ENCODE data around the gene APBA2.

The APBA2 gene

GRCh38 chr15:28922707-28923012 lies 36.9 kb downstream of the APBA2 start:
- Histone ChIP-seq H3K79me2 (ENCODE audit: insufficient read depth, low read length) (no peaks in the 10 kb centered on the region), H3K9ac (ENCODE audit: low read length) (no peak overlapping the region), H3K4me2 (ENCODE audit: low read length) (no peak overlapping the region)

GRCh38 chr15:28923726-28924280 lies 38.0 kb downstream of the APBA2 start:
- Histone ChIP-seq H3K4me2 (ENCODE audit: low read length) (no peak overlapping the region), H3K4me1 (ENCODE audit: insufficient read depth, low read length, severe bottlenecking) (no peaks in the 10 kb centered on the region), H3K9ac (ENCODE audit: low read length) (no peak overlapping the region), H3K27me3 (ENCODE audit: insufficient read depth, low read length) (no peaks in the 10 kb centered on the region), H3K9me3 (ENCODE audit: low read length) (no peaks in the 10 kb centered on the region), H4K20me1 (ENCODE audit: insufficient read depth, low read length) (no peaks in the 10 kb centered on the region), H3K36me3 (ENCODE audit: insufficient read depth, low read length) (no peaks in the 10 kb centered on the region), H3K27ac (ENCODE audit: low read depth, low read length, poor library complexity, severe bottlenecking) (no peak overlapping the region), H3F3A (ENCODE audit: insufficient read depth, low read length) (no peaks in the 10 kb centered on the region), H3K79me2 (ENCODE audit: insufficient read depth, low read length) (no peaks in the 10 kb centered on the region), H3K9me2 (ENCODE audit: low read depth, low read length) (no peaks in the 10 kb centered on the region), H2AFZ (ENCODE audit: low read length) (no peak overlapping the region), H3K4me3 (ENCODE audit: low read depth, low read length, poor library complexity, severe bottlenecking) (no peak overlapping the region)
- no peak for TF ChIP-seq CTCF (IDR thresholded peaks at IDR 0.05; ENCODE audit: low read length)
- TF ChIP-seq EZH2 (IDR thresholded peaks at IDR 0.05; ENCODE audit: borderline replicate concordance, low read length) = no peak

More at GRCh38 chr15:28922707-28923012, 36.9 kb downstream of the APBA2 start:
- no peak overlapping the region for H2AFZ ChIP-seq (ENCODE audit: low read length)
- no peaks in the 10 kb centered on the region for H3F3A ChIP-seq (ENCODE audit: insufficient read depth, low read length)
- H4K20me1 ChIP-seq (ENCODE audit: insufficient read depth, low read length) = no peaks in the 10 kb centered on the region
- no peaks in the 10 kb centered on the region for H3K36me3 ChIP-seq (ENCODE audit: insufficient read depth, low read length)
- no peak overlapping the region for H3K4me3 ChIP-seq (ENCODE audit: low read depth, low read length, poor library complexity, severe bottlenecking)
- no peak for TF ChIP-seq CTCF (IDR thresholded peaks at IDR 0.05; ENCODE audit: low read length)
- no peak for TF ChIP-seq EZH2 (IDR thresholded peaks at IDR 0.05; ENCODE audit: borderline replicate concordance, low read length)
- no peak overlapping the region for H3K27ac ChIP-seq (ENCODE audit: low read depth, low read length, poor library complexity, severe bottlenecking)
- H3K4me1 ChIP-seq (ENCODE audit: insufficient read depth, low read length, severe bottlenecking) = no peaks in the 10 kb centered on the region
- no peaks in the 10 kb centered on the region for H3K9me3 ChIP-seq (ENCODE audit: low read length)
- no peaks in the 10 kb centered on the region for H3K9me2 ChIP-seq (ENCODE audit: low read depth, low read length)
- H3K27me3 ChIP-seq (ENCODE audit: insufficient read depth, low read length) = no peaks in the 10 kb centered on the region

- no peak overlapping the region for H3K4me2 ChIP-seq (ENCODE audit: low read length)
- no peaks in the 10 kb centered on the region for H4K20me1 ChIP-seq (ENCODE audit: insufficient read depth, low read length)
- no peaks in the 10 kb centered on the region for H3K4me1 ChIP-seq (ENCODE audit: insufficient read depth, low read length, severe bottlenecking)
- no peak overlapping the region for H3K9ac ChIP-seq (ENCODE audit: low read length)
- H3F3A ChIP-seq (ENCODE audit: insufficient read depth, low read length) = no peaks in the 10 kb centered on the region
- H3K79me2 ChIP-seq (ENCODE audit: insufficient read depth, low read length) = no peaks in the 10 kb centered on the region
- no peaks in the 10 kb centered on the region for H3K27me3 ChIP-seq (ENCODE audit: insufficient read depth, low read length)
- no peak overlapping the region for H2AFZ ChIP-seq (ENCODE audit: low read length)
- no peaks in the 10 kb centered on the region for H3K36me3 ChIP-seq (ENCODE audit: insufficient read depth, low read length)
- TF ChIP-seq CTCF (IDR thresholded peaks at IDR 0.05; ENCODE audit: low read length) = no peak
- TF ChIP-seq EZH2 (IDR thresholded peaks at IDR 0.05; ENCODE audit: borderline replicate concordance, low read length) = no peak
- no peaks in the 10 kb centered on the region for H3K9me2 ChIP-seq (ENCODE audit: low read depth, low read length)
- H3K4me3 ChIP-seq (ENCODE audit: low read depth, low read length, poor library complexity, severe bottlenecking) = no peak overlapping the region
- H3K9me3 ChIP-seq (ENCODE audit: low read length) = no peaks in the 10 kb centered on the region
- no peak overlapping the region for H3K27ac ChIP-seq (ENCODE audit: low read depth, low read length, poor library complexity, severe bottlenecking)
Observed at GRCh38 chr15:28927043-28927442, 41.3 kb downstream of the APBA2 start.

Measured in OCI-LY1 (cell line).